ENCODE data around the gene BARX1. TPM values are rescaled to one million over a fixed set of nuclear protein-coding genes. Genes with fewer than 3 reads are reported as not detected.

The BARX1 gene
- total RNA-seq, 1 donor from 2014 or later = not detected

- DNase-seq = no peak
- CTCF ChIA-PET = no interaction called here
- Mint-ChIP-seq H3K9me3 (no peaks in the 10 kb centered on the region), H3K4me1 (peaks cover 4% of the 10 kb centered on the region), H3K27ac (no peak overlapping the region), H3K27me3 (peaks cover 17% of the 10 kb centered on the region), H3K36me3 (ENCODE audit: low read depth) (no peaks in the 10 kb centered on the region), H3K4me3 (no peak overlapping the region)
- intact Hi-C loops (cut with micrococcal nuclease) = no loop called here
- TF ChIP-seq CTCF (IDR thresholded peaks at IDR 0.05) = no peak
- no peak for ATAC-seq (ENCODE audit: low read depth)
- POLR2A ChIA-PET = no interaction called here
Measured at GRCh38 chr9:93905473-93906133, 49.6 kb downstream of the BARX1 start.

GRCh38 chr9:93904649-93905472 is 50.3 kb downstream of the BARX1 start:
- ATAC-seq (ENCODE audit: low read depth) (no peak), DNase-seq (peak; percentile 5)
- ChIA-PET POLR2A (no interaction called here), CTCF (no interaction called here)
- H3K27ac Mint-ChIP-seq = no peak overlapping the region
- TF ChIP-seq CTCF (IDR thresholded peaks at IDR 0.05) = no peak
- H3K9me3 Mint-ChIP-seq = no peaks in the 10 kb centered on the region
- H3K4me3 Mint-ChIP-seq = no peak overlapping the region
- H3K36me3 Mint-ChIP-seq (ENCODE audit: low read depth) = no peaks in the 10 kb centered on the region
- H3K27me3 Mint-ChIP-seq = peaks cover 13% of the 10 kb centered on the region
- intact Hi-C loops (cut with micrococcal nuclease) = no loop called here
- peaks cover 4% of the 10 kb centered on the region for H3K4me1 Mint-ChIP-seq

DNA sequence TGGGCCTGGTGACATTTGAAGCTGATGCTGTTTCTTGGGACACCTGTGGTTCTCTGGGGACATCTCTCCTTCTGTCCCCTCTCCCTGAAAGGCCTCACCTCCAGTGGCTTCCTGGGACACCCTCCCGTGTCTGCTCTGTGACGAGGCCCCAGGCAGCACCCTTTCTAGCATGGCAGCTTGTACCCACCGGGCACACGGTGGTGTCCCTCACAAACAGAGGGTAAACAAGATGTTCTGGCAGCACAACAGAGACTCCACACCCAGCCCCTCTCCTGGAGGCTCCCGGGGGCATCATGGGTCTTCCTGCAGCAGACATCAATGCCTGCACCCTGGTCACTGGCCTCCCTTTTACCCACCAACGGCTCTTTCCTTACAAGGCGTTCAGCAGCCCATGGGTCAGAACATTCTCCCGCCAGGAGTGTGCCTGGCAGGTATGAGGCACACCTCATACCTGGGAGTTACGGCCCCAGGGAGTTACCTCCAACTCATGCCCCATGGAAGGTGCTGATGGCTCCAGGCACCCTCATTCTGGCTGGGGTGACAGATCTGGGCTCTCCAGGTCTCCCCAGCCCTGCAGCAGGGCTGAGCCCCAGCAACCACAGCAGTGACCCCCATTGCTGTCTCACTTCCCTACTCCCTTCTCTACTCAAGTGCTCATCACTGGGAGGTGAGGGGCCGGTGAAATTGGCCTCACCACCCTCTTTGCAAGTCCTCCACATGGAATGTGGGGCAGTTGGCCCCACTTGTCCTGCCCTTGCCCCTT is 51.1 kb downstream of the BARX1 start:
- Mint-ChIP-seq H3K4me3 (no peak overlapping the region), H3K27me3 (peaks cover 10% of the 10 kb centered on the region), H3K4me1 (peaks cover 2% of the 10 kb centered on the region), H3K36me3 (ENCODE audit: low read depth) (no peaks in the 10 kb centered on the region), H3K9me3 (no peaks in the 10 kb centered on the region), H3K27ac (no peak overlapping the region)
- POLR2A ChIA-PET = no interaction called here
- DNase-seq = peak; percentile 5
- no peak for TF ChIP-seq CTCF (IDR thresholded peaks at IDR 0.05)
- CTCF ChIA-PET = no interaction called here
- intact Hi-C loops (cut with micrococcal nuclease) = no loop called here
- no peak for ATAC-seq (ENCODE audit: low read depth)

- Mint-ChIP-seq H3K27me3 (peaks cover 6% of the 10 kb centered on the region), H3K27ac (no peak overlapping the region), H3K4me1 (no peaks in the 10 kb centered on the region), H3K4me3 (no peak overlapping the region), H3K36me3 (ENCODE audit: low read depth) (no peaks in the 10 kb centered on the region), H3K9me3 (no peaks in the 10 kb centered on the region)
- TF ChIP-seq CTCF (IDR thresholded peaks at IDR 0.05) = no peak
- intact Hi-C loops (cut with micrococcal nuclease) = no loop called here
- POLR2A ChIA-PET = no interaction called here
- ATAC-seq (ENCODE audit: low read depth) = no peak
- no peak for DNase-seq
- CTCF ChIA-PET = no interaction called here
Measured at GRCh38 chr9:93902780-93903655, 52.1 kb downstream of the BARX1 start.
